ENCODE data around the gene LRR1.

LRR1 gene, protein sequence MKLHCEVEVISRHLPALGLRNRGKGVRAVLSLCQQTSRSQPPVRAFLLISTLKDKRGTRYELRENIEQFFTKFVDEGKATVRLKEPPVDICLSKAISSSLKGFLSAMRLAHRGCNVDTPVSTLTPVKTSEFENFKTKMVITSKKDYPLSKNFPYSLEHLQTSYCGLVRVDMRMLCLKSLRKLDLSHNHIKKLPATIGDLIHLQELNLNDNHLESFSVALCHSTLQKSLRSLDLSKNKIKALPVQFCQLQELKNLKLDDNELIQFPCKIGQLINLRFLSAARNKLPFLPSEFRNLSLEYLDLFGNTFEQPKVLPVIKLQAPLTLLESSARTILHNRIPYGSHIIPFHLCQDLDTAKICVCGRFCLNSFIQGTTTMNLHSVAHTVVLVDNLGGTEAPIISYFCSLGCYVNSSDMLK

DNA sequence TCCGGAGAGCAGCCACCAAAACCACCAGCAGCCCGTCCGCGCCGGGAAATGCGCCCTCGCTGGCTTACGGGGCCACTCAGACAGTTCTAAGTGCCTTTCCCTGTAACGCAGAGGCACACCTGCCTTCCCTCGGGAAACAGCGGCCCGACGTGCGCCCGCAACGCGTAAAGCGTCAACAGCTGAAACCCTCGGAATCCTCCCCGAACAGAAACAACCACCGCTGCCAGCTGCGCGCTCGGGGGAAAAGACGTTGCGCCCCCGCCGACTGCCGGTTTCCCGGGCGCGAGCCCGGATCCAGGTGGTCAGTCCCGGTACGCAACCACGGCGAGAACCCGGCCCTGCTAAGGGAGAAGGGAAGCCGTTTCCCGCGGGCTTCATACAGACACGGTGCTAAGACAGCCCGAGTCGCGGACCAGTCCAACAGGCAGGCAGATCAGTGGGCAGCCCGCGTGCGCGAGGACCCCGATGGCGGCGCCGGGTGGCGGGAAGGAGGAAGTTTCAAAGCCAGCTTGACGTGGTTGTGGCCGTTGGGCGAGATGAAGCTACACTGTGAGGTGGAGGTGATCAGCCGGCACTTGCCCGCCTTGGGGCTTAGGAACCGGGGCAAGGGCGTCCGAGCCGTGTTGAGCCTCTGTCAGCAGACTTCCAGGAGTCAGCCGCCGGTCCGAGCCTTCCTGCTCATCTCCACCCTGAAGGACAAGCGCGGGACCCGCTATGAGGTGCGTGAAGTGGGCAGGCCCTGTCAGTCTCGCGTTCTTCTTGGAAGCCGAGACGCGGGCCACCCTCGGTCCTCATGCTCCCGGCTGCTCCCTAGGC is at the start of gene LRR1:
Gene LRR1 (plus strand): TSS at position 456 of the 816 bp plus-strand sequence. CDS start 81 bp downstream, at position 537.
- TF ChIP-seq GATA2 (IDR thresholded peaks at IDR 0.05; ENCODE audit: low read depth, low read length) (no peak), GATA3 (IDR thresholded peaks at IDR 0.05; ENCODE audit: low read depth, low read length) (no peak)

DNA sequence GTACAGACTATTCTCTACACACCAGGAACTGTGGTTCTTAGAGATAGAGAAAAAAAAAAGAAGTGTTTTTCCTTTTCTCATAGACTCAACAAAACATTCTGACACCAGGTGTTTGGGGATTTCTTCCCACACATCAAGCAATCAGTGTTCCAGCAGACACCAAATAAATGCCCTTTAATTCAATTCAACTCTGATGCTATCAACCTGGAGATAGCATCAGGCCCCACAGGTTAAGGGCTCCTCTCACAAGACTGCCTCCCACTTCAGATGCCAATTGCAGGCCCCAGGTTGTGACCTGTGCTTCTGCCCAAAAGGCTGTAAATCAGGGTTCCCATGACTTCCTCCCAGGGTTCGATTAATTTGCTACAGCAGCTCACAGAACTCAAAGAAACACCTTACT is 49.3 kb upstream of the LRR1 start:
- TF ChIP-seq GATA2 (IDR thresholded peaks at IDR 0.05; ENCODE audit: low read depth, low read length) (peak; percentile 62), GATA3 (IDR thresholded peaks at IDR 0.05; ENCODE audit: low read depth, low read length) (no peak)

DNA sequence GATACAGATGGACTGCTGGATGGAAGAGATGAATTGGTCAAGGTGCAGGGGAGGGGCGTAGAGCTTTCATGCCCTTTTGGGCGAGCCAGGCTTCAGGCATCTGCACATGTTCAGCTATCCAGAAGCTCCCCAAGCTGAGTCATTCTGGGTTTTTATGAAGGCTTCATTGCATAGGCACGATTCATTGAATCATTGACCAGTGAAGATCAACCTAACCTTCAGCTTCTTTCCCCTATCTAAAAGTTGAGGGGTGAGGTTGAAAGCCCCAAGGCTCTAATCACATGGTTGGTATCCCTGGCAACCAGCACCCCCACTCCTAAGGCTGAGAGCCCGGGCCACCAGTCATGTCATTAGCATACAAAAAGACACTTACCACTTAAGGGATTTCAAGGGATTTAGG is 48.9 kb upstream of the LRR1 start:
- TF ChIP-seq GATA3 (IDR thresholded peaks at IDR 0.05; ENCODE audit: low read depth, low read length): no peak
- no peak for TF ChIP-seq GATA2 (IDR thresholded peaks at IDR 0.05; ENCODE audit: low read depth, low read length)

DNA sequence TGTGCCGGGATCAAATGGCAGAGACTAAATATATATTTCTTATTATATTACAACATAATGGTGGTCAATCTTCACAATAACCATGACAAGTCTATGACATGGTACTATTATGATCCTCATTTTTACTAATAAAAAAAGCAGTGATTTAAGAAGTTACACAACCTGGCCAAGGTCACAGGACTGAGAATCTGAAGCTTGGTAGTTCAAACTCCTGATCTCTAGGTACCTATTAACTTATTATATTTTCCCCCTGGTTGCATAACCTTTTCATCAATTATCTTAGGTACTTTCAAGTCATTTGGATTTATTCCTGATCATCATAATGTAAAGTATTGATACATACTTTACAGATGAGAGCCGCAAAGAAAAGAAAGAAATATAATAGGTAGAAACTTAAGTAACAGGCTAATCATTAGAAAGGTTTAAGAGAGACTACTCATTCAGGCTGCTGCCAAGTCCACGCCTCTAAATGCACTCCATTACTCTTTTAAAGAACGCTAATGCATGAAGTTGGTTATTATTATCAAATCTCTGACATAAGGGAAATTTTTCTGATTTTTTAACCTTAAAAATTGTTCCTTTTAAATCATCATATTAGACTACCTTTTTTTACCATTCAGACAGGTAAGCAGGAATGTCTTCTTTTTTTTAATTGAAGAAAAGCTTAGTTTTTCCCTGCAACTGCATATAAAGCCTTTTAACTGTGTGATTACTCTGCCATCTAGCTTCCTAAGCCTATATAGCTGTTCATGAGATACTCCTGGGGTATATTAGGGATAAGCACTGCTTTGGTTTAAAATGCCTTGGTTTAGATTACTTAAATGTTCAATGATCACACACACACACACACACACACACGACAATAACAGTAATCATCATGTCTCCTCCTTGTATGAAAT is 48.2 kb upstream of the LRR1 start:
- TF ChIP-seq GATA3 (IDR thresholded peaks at IDR 0.05; ENCODE audit: low read depth, low read length): no peak
- no peak for TF ChIP-seq GATA2 (IDR thresholded peaks at IDR 0.05; ENCODE audit: low read depth, low read length)

DNA sequence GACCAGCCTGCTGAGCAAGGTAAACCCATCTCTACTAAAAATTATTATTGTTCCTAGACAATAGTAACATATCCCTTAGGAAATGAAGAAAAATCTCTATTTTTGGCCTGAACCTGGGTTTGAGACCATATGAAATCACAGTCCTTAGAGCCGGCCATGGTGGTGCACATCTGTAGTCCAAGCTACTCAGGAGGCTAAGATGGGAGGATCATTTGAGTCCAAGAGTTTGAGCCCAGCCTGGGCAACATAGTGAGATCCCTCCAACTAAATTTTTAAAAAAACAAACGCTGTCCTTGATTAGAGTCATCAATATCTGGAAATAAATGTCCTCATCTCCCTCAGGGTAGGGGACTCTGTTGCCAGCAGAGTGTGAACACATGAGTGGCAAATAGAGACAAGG is 47.2 kb upstream of the LRR1 start:
- no peak for TF ChIP-seq GATA2 (IDR thresholded peaks at IDR 0.05; ENCODE audit: low read depth, low read length)
- TF ChIP-seq GATA3 (IDR thresholded peaks at IDR 0.05; ENCODE audit: low read depth, low read length): no peak

DNA sequence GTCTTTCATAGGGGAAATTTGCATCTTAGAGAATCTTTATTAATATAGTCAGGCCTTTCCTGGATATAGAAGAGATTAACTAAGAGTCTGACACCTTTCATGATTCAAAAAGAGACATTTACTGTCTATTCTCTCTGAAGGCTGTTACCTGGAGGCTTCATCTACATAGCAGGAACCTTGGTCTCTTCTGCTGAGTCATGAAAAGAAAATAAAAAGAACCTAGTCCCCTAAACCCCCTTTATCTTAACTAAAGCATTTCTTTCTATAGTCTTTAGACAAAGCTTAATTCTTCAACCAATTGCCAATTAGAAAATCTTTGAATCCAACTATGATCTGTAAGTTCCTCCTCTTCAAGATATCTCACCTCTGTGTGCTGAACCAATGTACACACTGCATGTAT is 45.6 kb upstream of the LRR1 start:
- TF ChIP-seq GATA2 (IDR thresholded peaks at IDR 0.05; ENCODE audit: low read depth, low read length) (no peak), GATA3 (IDR thresholded peaks at IDR 0.05; ENCODE audit: low read depth, low read length) (no peak)

DNA sequence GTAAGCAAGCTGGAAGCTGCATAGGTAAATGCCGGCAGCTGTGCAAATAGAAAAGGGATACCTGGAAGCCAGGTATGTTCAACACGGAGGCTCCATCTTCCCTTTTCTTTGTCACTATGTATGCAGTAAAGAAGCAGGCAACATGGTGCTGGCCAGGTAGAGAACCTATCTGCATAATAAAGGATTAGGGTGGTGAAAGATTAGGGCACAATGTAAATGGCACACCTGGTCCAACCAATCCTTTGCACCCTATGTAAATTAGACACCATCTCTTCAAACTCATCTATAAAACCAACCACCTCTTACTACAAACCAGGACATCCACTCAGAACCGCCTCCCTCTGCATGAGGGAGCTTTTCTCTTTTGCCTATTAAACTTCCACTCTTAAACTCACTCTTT is 44.8 kb upstream of the LRR1 start:
- TF ChIP-seq GATA3 (IDR thresholded peaks at IDR 0.05; ENCODE audit: low read depth, low read length) (no peak), GATA2 (IDR thresholded peaks at IDR 0.05; ENCODE audit: low read depth, low read length) (no peak)

DNA sequence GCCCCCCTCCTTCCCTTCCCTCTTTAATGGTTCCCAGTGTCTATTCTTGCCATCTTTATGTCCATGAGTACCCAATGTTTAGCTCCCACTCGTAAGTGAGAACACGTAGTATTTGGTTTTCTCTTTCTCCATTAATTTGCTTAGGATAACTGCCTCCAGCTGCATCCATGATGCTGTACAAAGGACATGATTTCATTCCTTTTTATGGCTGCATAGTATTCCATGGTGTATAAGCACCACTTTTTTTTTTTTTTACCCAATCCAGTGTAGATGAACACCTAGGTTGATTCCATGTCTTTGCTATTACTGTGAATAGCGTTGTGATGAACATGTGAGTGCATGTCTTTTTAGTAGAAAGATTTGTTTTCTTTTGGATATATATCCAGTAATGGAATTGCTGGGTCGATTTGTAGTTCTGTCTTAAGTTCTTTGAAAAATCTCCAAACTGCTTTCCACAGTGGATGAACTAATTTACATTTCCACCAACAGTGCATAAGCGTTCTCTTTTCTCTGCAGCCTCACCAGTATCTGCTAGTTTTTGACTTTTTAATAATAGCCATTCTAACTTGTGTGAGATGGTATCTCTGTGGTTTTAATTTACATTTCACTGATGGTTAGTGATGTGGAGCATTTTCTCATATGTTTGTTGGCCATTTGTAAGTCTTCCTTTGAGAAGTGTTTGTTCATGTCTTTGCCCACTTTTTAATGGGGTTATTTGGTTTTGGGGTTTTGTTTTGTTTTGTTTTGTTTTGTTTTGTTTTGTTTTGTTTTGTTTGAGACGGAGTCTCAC is 38.6 kb upstream of the LRR1 start:
- TF ChIP-seq GATA2 (IDR thresholded peaks at IDR 0.05; ENCODE audit: low read depth, low read length) (no peak), GATA3 (IDR thresholded peaks at IDR 0.05; ENCODE audit: low read depth, low read length) (no peak)

DNA sequence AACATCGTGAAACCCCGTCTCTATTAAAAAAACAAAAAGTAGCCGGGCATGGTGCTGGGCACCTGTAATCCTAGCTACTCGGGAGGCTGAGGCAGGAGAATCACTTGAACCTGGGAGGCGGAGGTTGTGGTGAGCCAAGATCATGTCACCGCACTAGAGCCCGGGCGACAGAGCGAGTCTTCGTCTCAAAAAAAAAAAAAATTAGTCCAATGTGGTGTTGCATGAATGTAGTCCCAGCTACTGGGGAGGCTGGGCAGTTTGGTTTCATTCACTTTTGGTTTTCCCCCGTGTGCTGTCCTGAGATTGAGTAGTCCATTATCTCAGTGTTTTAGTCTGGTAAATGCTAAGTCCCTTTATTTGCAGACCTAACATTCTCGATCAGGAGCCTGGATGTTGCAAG is 32.0 kb upstream of the LRR1 start:
- TF ChIP-seq GATA3 (IDR thresholded peaks at IDR 0.05; ENCODE audit: low read depth, low read length) (no peak), GATA2 (IDR thresholded peaks at IDR 0.05; ENCODE audit: low read depth, low read length) (no peak)

DNA sequence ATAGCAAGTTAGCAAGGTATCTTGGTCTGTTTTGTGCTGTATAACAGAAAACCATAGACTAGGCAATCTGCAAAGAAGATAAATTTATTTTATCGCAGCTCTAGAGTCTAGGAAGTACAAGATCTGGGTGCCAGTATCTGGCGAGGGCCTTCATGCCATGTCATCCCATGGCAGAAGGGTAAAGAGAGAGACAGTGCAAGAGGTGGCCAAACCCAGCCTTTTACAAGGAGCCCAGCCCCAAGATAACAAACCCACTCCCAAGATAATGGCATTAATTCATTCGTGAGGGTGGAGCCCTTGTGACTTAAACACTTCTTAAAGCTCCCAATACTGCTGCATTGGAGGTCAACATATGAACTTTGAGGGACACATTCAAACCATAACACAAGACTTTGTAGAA is 29.5 kb upstream of the LRR1 start:
- no peak for TF ChIP-seq GATA2 (IDR thresholded peaks at IDR 0.05; ENCODE audit: low read depth, low read length)
- TF ChIP-seq GATA3 (IDR thresholded peaks at IDR 0.05; ENCODE audit: low read depth, low read length): no peak

DNA sequence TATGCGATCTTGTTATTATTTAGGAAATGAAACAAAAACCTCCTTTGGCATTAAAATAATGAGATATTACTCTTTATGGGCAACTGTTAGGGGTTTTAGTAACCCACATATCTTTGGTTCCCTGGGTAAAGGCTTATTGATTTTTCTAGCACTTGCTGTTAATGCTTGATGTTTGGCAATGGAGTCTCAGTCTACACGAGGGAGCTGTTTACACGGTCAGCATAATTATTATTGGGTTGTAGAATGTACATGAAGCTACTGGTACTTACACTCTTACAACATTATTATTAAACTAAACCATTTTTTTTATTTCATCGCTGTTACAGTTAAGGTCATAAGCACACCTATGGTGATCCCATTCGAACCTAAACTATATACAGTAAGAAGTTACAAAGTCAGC is 24.7 kb upstream of the LRR1 start:
- TF ChIP-seq GATA2 (IDR thresholded peaks at IDR 0.05; ENCODE audit: low read depth, low read length): no peak
- no peak for TF ChIP-seq GATA3 (IDR thresholded peaks at IDR 0.05; ENCODE audit: low read depth, low read length)

DNA sequence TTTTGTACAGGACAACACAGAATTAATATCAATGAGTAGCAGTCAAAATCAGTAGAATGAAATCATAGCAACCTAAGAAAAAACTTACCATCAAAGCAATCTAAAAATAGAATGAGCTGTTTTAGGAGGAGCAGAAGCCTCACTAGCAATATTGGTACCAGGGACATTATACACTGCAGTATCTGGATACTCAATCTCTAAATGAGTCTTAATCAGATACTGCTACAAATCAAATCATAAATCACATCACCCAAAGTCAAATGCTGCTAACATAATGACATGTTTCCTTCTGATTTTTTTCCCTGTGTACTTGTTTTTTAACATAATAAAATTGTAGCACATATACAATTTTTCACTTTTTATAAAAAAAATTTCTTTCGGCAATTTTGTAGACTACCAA is 20.6 kb upstream of the LRR1 start:
- TF ChIP-seq GATA2 (IDR thresholded peaks at IDR 0.05; ENCODE audit: low read depth, low read length): no peak
- no peak for TF ChIP-seq GATA3 (IDR thresholded peaks at IDR 0.05; ENCODE audit: low read depth, low read length)

DNA sequence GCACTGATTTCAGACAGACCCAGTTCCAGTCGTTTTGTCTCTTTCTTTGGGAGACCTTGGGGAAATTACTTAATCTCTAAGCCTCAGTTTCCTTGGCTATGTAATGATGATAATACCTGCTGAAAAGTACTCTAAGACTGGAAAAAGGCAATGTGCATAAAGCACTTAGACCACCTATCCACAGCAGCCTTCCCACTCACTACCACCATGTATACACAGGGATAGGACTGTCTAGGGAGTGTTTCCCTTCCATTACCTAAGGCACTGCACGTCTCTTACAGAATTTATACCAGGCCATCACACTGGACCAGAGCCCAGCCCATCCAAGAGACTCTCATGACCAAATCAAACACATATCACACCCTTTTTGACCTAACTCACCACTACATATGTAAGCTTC is 18.9 kb upstream of the LRR1 start:
- TF ChIP-seq GATA3 (IDR thresholded peaks at IDR 0.05; ENCODE audit: low read depth, low read length) (no peak), GATA2 (IDR thresholded peaks at IDR 0.05; ENCODE audit: low read depth, low read length) (no peak)

Measured in SH-SY5Y (cell line).